K562 (cell line): ENCODE data around the gene TRAF3IP3. TPM values are rescaled to one million over a fixed set of nuclear protein-coding genes. Genes with fewer than 3 reads are reported as not detected.
A peak's percentile ranks its signal among the peaks of the same experiment; 100 is the strongest.

Experiments
- CCNT2 ChIP-seq: IDR thresholded peaks from 2 replicates; pipeline ENCODE4 v1.6.1; 2011; ENCODE audit warnings: borderline replicate concordance, low read depth, mild to moderate bottlenecking, moderate library complexity, mixed read lengths, low read length; ENCODE audit not compliant: insufficient read length; ENCODE audit errors: extremely low read depth
- CEBPZ ChIP-seq: fragments of 150-350 bp; IDR thresholded peaks from 2 replicates; pipeline ENCODE4 v1.6.1; 2014; ENCODE audit warnings: low read depth, mild to moderate bottlenecking, low read length, borderline replicate concordance
- CHD4 ChIP-seq: fragments of 200-600 bp; sonication (generic); IDR thresholded peaks from 3 replicates; pipeline ENCODE4 v1.6.1; 2012; ENCODE audit warnings: low read depth, mild to moderate bottlenecking, mixed read lengths, low read length, inconsistent platforms; ENCODE audit not compliant: insufficient read depth, insufficient replicate concordance, poor library complexity, severe bottlenecking
- CTCF ChIP-seq, 3 experiments: IDR thresholded peaks in 2 of 3; conservative IDR thresholded peaks in 1 of 3; 2 replicates each; pipeline ENCODE4 v1.5.1; 2011 to 2012; ENCODE audit warnings: low read length in 3 of 3, mild to moderate bottlenecking in 3 of 3, control low read depth in 2 of 3, improper control_type of control experiment in 1 of 3, inconsistent platforms in 1 of 3, low read depth in 1 of 3, mixed read lengths in 1 of 3, moderate library complexity in 1 of 3; ENCODE audit not compliant: insufficient read depth in 2 of 3
- ELF1 ChIP-seq: fragments of 200-800 bp; sonication (Bioruptor generic); IDR thresholded peaks from 2 replicates; pipeline ENCODE4 v1.6.1; 2016; ENCODE audit warnings: missing genetic modification characterization, missing compliant biosample characterization
- ILK ChIP-seq: fragments of 450-650 bp; IDR thresholded peaks from 2 replicates; pipeline ENCODE4 v1.6.1; 2016; ENCODE audit warnings: missing genetic modification characterization, low read depth, mild to moderate bottlenecking, missing compliant biosample characterization, moderate library complexity, borderline replicate concordance
- POLR2A ChIP-seq: fragments of 450-650 bp; conservative IDR thresholded peaks from 2 replicates; pipeline ENCODE4 v1.6.1; 2016
- POLR3G ChIP-seq: IDR thresholded peaks from 2 replicates; pipeline ENCODE4 v1.6.1; 2011; ENCODE audit not compliant: insufficient read length, insufficient replicate concordance; ENCODE audit errors: extremely low read depth
- SIX5 ChIP-seq, 2 experiments: IDR thresholded peaks; 2 replicates each; pipeline ENCODE4 v1.6.1; 2011; ENCODE audit warnings: low read length in 2 of 2, borderline replicate concordance in 1 of 2, low read depth in 1 of 2, mild to moderate bottlenecking in 1 of 2, moderate library complexity in 1 of 2; ENCODE audit not compliant: insufficient read depth in 1 of 2
- SREBF1 ChIP-seq: fragments of 150-350 bp; IDR thresholded peaks from 2 replicates; pipeline ENCODE4 v1.6.1; 2014; ENCODE audit warnings: antibody characterized with exemption, low read depth, low read length, borderline replicate concordance
- TCF3 ChIP-seq: sonication (generic); formaldehyde crosslinking; IDR thresholded peaks from 2 replicates; pipeline ENCODE4 v1.4.0; 2020; ENCODE audit warnings: mild to moderate bottlenecking, missing genetic modification reagents
- TSHZ1 ChIP-seq: fragments of 250-450 bp; sonication (Bioruptor Pico); IDR thresholded peaks from 2 replicates; pipeline ENCODE4 v1.4.0; 2020; ENCODE audit warnings: mild to moderate bottlenecking, moderate library complexity
- USF2 ChIP-seq: sonication (generic); formaldehyde crosslinking; IDR thresholded peaks from 2 replicates; pipeline ENCODE4 v1.5.0; 2020; ENCODE audit warnings: missing genetic modification reagents
- ZNF143 ChIP-seq: sonication (generic); formaldehyde crosslinking; IDR thresholded peaks from 2 replicates; pipeline ENCODE4 v1.9.0; 2022; ENCODE audit warnings: mild to moderate bottlenecking, missing genetic modification reagents
- ZSCAN32 ChIP-seq: fragments of 450-650 bp; formaldehyde crosslinking; IDR thresholded peaks from 2 replicates; pipeline ENCODE4 v1.4.0; 2020; ENCODE audit warnings: mild to moderate bottlenecking, moderate library complexity
- polyA plus RNA-seq, 8 experiments: library from polyadenylated mRNA; depleted of rRNA in 4 of 8; stranded (reverse) in 5 of 8; unstranded in 3 of 8; fragments of >200 nt; fragmentation: Nextera tagmentation in 2 of 8; fragmentation: Illumina TruSeq in 1 of 8; extraction: Ambion mirVana in 2 of 8; extraction: Trizol in 1 of 8; gene quantifications; 2 replicates each; pipeline versions ENCODE4 v1.2.1 to v1.2.3, GENCODE V29; 2011 to 2014; ENCODE audit warnings: inconsistent platforms in 1 of 8, missing spikeins in 1 of 8
- total RNA-seq, 7 experiments: library from RNA; depleted of rRNA in 6 of 7; stranded (reverse); fragments of >200 nt in 6 of 7; fragmentation: Illumina TruSeq in 2 of 7; extraction: Trizol in 2 of 7; gene quantifications; 2 replicates each; pipeline versions ENCODE4 v1.2.1 to v1.2.3, GENCODE V29; 2011 to 2021; ENCODE audit warnings: low replicate concordance in 1 of 7

Gene TRAF3IP3
- total and polyA plus RNA-seq, 9 of the 15 experiments (the other 6 are each of a cell fraction or from before 2014, with no cell fraction given), result 0.06 to 1.1 (median 0.31) TPM

GRCh38 chr1:209784265-209785169 lies 28.7 kb downstream of the TRAF3IP3 start, which contains the start of gene C1orf74 (continued):
- TF ChIP-seq CEBPZ (no peak), SIX5 (IDR thresholded peaks at IDR 0.05; ENCODE audit: borderline replicate concordance in 1 of 2, insufficient read depth in 1 of 2, low read depth in 1 of 2, low read length in 2 of 2) (no peak; a peak in 1 of 4 replicates), CCNT2 (no peak), POLR3G (no peak), CHD4 (no peak), SREBF1 (no peak), ILK (tag) (peak; percentile 57; the same call in 1 of the 2 replicates), TSHZ1 (CRISPR knock-in tag) (no peak; the same call in 1 of the 2 replicates), ZSCAN32 (CRISPR knock-in tag) (no peak), ELF1 (tag) (peak; percentile 96), ZNF143 (CRISPR knock-in tag) (no peak), TCF3 (CRISPR knock-in tag) (peak; percentile 11; the same call in 1 of the 2 replicates), POLR2A (peak; percentile 98), USF2 (no peak), CTCF (IDR thresholded peaks at IDR 0.05 in 2 of 3, conservative IDR thresholded peaks at IDR 0.05 in 1 of 3; ENCODE audit: insufficient read depth in 2 of 3, low read depth in 1 of 3, low read length in 3 of 3) (peak in 2 of 3 experiments; percentile 14 to 34; a peak in 2 of 6 replicates)
